Measurements from ENCODE around the gene OR51L1.

- TF ChIP-seq EP300 (IDR thresholded peaks at IDR 0.05; ENCODE audit: borderline replicate concordance in 1 of 2, low read depth in 2 of 2, low read length in 2 of 2) (no peak), EZH2 (IDR thresholded peaks at IDR 0.05; ENCODE audit: low read depth, low read length, severe bottlenecking) (no peak), RFX5 (IDR thresholded peaks at IDR 0.05; ENCODE audit: borderline replicate concordance, low read depth, low read length) (no peak), TAF1 (IDR thresholded peaks at IDR 0.05; ENCODE audit: low read depth, low read length) (no peak), CTCF (IDR thresholded peaks at IDR 0.05; ENCODE audit: control extremely low read depth in 1 of 3, insufficient read depth in 1 of 3, low read depth in 1 of 3, low read length in 3 of 3) (no peak), POLR2AphosphoS5 (IDR thresholded peaks at IDR 0.05; ENCODE audit: low read depth, low read length) (no peak), RBBP5 (IDR thresholded peaks at IDR 0.05; ENCODE audit: borderline replicate concordance, low read depth, low read length) (no peak), USF2 (IDR thresholded peaks at IDR 0.05; ENCODE audit: low read length) (no peak), POLR2A (IDR thresholded peaks at IDR 0.05; ENCODE audit: control extremely low read depth in 1 of 2, low read depth in 2 of 2, low read length in 2 of 2) (no peak), CHD2 (IDR thresholded peaks at IDR 0.05; ENCODE audit: low read length) (no peak), FOSL1 (IDR thresholded peaks at IDR 0.05; ENCODE audit: insufficient read depth, low read depth, low read length) (no peak), JUND (IDR thresholded peaks at IDR 0.05; ENCODE audit: low read length) (no peak)
Observed at GRCh38 chr11:5040876-5041275, 46.2 kb downstream of the OR51L1 start.
